SK-N-SH (cell line): ENCODE measurements around the gene FAM107B. TPM values are rescaled to one million over a fixed set of nuclear protein-coding genes. Genes with fewer than 3 reads are reported as not detected.

ENCODE experiments used
- CTCF ChIA-PET: fragments of 300-600, 350-600 bp; formaldehyde crosslinking; extraction: SDS; loops from one replicate; lab custom pipeline; 2021; lab: Yijun Ruan, JAX
- POLR2A ChIA-PET: fragments of 350-600 bp; sonication (Branson Sonifier 250); formaldehyde crosslinking; extraction: SDS; loops from one replicate; lab custom pipeline; 2020; ENCODE audit warnings: antibody characterized with exemption, inconsistent platforms; lab: Yijun Ruan, JAX
- DNase-seq: peaks from one replicate; pipeline ENCODE4 v3.0.0; 2012
- H2AFZ ChIP-seq: fragments of 200-600 bp; sonication (generic); 2 replicates; pipeline ENCODE4 v1.8.1; 2016; ENCODE audit warnings: antibody characterized with exemption, mild to moderate bottlenecking, low read depth
- H3F3A ChIP-seq: fragments of 200-600 bp; sonication (generic); replicated peaks from 2 replicates; pipeline ENCODE3; 2016; ENCODE audit warnings: antibody characterized with exemption, mild to moderate bottlenecking; ENCODE audit not compliant: insufficient read depth
- H3K27ac ChIP-seq, 2 experiments: fragments of 200-500 bp in 1 of 2; fragments of 200-600 bp in 1 of 2; sonication (Bioruptor generic) in 1 of 2; sonication (generic), shearing (Covaris generic) in 1 of 2; 2 replicates each; pipeline versions ENCODE4 v1.5.1 to v1.6.1; 2014 to 2016; ENCODE audit warnings: low read depth in 2 of 2, inconsistent platforms in 1 of 2, low read length in 1 of 2, mild to moderate bottlenecking in 1 of 2, mixed read lengths in 1 of 2
- H3K27me3 ChIP-seq: fragments of 200-600 bp; sonication (generic), shearing (Covaris generic); 2 replicates; pipeline ENCODE4 v1.6.1; 2016; ENCODE audit warnings: mixed run types; ENCODE audit not compliant: insufficient read depth
- H3K36me3 ChIP-seq, 2 experiments: fragments of 200-500 bp in 1 of 2; fragments of 200-600 bp in 1 of 2; sonication (Bioruptor generic) in 1 of 2; sonication (generic) in 1 of 2; replicated peaks in 1 of 2; 2 replicates each; pipeline versions ENCODE3 to v1.5.1; 2014 to 2016; ENCODE audit warnings: low read length in 1 of 2, mild to moderate bottlenecking in 1 of 2; ENCODE audit not compliant: insufficient read depth in 2 of 2, control insufficient read depth in 1 of 2
- H3K4me1 ChIP-seq, 2 experiments: fragments of 200-500 bp in 1 of 2; fragments of 200-600 bp in 1 of 2; sonication (Bioruptor generic) in 1 of 2; sonication (generic), shearing (Covaris generic) in 1 of 2; 2 replicates each; pipeline versions ENCODE4 v1.5.1 to v1.6.1; 2014 to 2016; ENCODE audit warnings: low read depth in 1 of 2, low read length in 1 of 2, mixed run types in 1 of 2; ENCODE audit not compliant: insufficient read depth in 2 of 2, control insufficient read depth in 1 of 2
- H3K4me2 ChIP-seq: fragments of 200-600 bp; sonication (generic), shearing (Covaris generic); 2 replicates; pipeline ENCODE4 v1.6.1; 2017; ENCODE audit warnings: mixed run types
- H3K4me3 ChIP-seq, 2 experiments: fragments of 200-500 bp in 1 of 2; fragments of 200-600 bp in 1 of 2; sonication (Bioruptor generic) in 1 of 2; sonication (generic), shearing (Covaris generic) in 1 of 2; 2 replicates each; pipeline versions ENCODE4 v1.5.1 to v1.8.1; 2014 to 2016; ENCODE audit warnings: low read depth in 2 of 2, inconsistent platforms in 1 of 2, low read length in 1 of 2, mild to moderate bottlenecking in 1 of 2, mixed read lengths in 1 of 2, moderate library complexity in 1 of 2
- H3K79me2 ChIP-seq: fragments of 200-600 bp; sonication (generic); 2 replicates; pipeline ENCODE4 v1.8.1; 2017; ENCODE audit warnings: mild to moderate bottlenecking; ENCODE audit not compliant: insufficient read depth
- H3K9ac ChIP-seq: fragments of 200-600 bp; sonication (generic); 2 replicates; pipeline ENCODE4 v1.6.1; 2017; ENCODE audit warnings: mixed run types
- H3K9me2 ChIP-seq: fragments of 200-600 bp; sonication (generic); 2 replicates; pipeline ENCODE4 v1.6.1; 2017; ENCODE audit warnings: mixed run types
- H3K9me3 ChIP-seq: fragments of 200-600 bp; sonication (generic); 2 replicates; pipeline ENCODE4 v1.6.1; 2017; ENCODE audit warnings: mixed run types, mild to moderate bottlenecking, moderate library complexity
- H4K20me1 ChIP-seq: fragments of 200-600 bp; sonication (generic); 2 replicates; pipeline ENCODE4 v1.6.1; 2017; ENCODE audit warnings: mild to moderate bottlenecking, mixed run types; ENCODE audit not compliant: insufficient read depth
- EZH2phosphoT487 ChIP-seq: fragments of 200-600 bp; sonication (generic); IDR thresholded peaks from 2 replicates; pipeline ENCODE4 v1.6.1; 2017; ENCODE audit warnings: low read depth, mixed run types, mild to moderate bottlenecking, antibody characterized with exemption, moderate library complexity, borderline replicate concordance
- FOSL2 ChIP-seq: IDR thresholded peaks from 2 replicates; pipeline ENCODE4 v1.4.0; 2012; ENCODE audit warnings: low read depth, mild to moderate bottlenecking, moderate library complexity, borderline replicate concordance
- FOXM1 ChIP-seq: IDR thresholded peaks from 2 replicates; pipeline ENCODE4 v1.4.0; 2012; ENCODE audit warnings: low read depth, mild to moderate bottlenecking
- GATA2 ChIP-seq: sonication (generic); formaldehyde crosslinking; IDR thresholded peaks from 2 replicates; pipeline ENCODE4 v1.5.0; 2020; ENCODE audit warnings: mild to moderate bottlenecking, missing genetic modification reagents
- IRF3 ChIP-seq: fragments of 150-350 bp; IDR thresholded peaks from 2 replicates; pipeline ENCODE4 v1.6.1; 2016; ENCODE audit warnings: mild to moderate bottlenecking, low read depth, low read length
- MEF2A ChIP-seq: IDR thresholded peaks from 2 replicates; pipeline ENCODE4 v1.4.0; 2012; ENCODE audit warnings: low read depth, borderline replicate concordance
- NFIC ChIP-seq: IDR thresholded peaks from 2 replicates; pipeline ENCODE4 v1.4.0; 2012; ENCODE audit warnings: borderline replicate concordance
- NRF1 ChIP-seq: IDR thresholded peaks from 2 replicates; pipeline ENCODE4 v1.6.1; 2012; ENCODE audit warnings: low read depth, mild to moderate bottlenecking, low read length
- RAD21 ChIP-seq: IDR thresholded peaks from 2 replicates; pipeline ENCODE4 v1.6.1; 2012; ENCODE audit warnings: mild to moderate bottlenecking, low read length
- RCOR1 ChIP-seq: fragments of 150-350 bp; IDR thresholded peaks from 2 replicates; pipeline ENCODE4 v1.6.1; 2017; ENCODE audit warnings: antibody characterized with exemption, low read length
- RFX5 ChIP-seq: IDR thresholded peaks from 2 replicates; pipeline ENCODE4 v1.6.1; 2012; ENCODE audit warnings: mild to moderate bottlenecking, improper control_type of control experiment, low read length
- RXRA ChIP-seq: IDR thresholded peaks from 2 replicates; pipeline ENCODE4 v1.4.0; 2012; ENCODE audit warnings: low read depth, mild to moderate bottlenecking, borderline replicate concordance
- TCF12 ChIP-seq: IDR thresholded peaks from 2 replicates; pipeline ENCODE4 v1.4.0; 2012
- TEAD4 ChIP-seq: IDR thresholded peaks from 2 replicates; pipeline ENCODE4 v1.4.0; 2012; ENCODE audit warnings: mild to moderate bottlenecking, borderline replicate concordance; ENCODE audit not compliant: insufficient read depth
- USF2 ChIP-seq: fragments of 150-350 bp; IDR thresholded peaks from 2 replicates; pipeline ENCODE4 v1.6.1; 2017; ENCODE audit warnings: antibody characterized with exemption, low read length, low read depth, borderline replicate concordance
- WGBS: methylation state at CpG from one replicate; pipeline ENCODE4 v1.1.6; 2017; ENCODE audit warnings: low lambda C conversion rate; 5-methylcytosine and 5-hydroxymethylcytosine counted together
- polyA plus RNA-seq, 3 experiments: library from polyadenylated mRNA; depleted of rRNA; stranded (reverse); fragments of >200 nt; gene quantifications; 2 replicates each; pipeline ENCODE4 v1.2.3, GENCODE V29; 2012

FAM107B gene
- polyA plus RNA-seq, 1 of the 3 experiments (the other 2 are of a cell fraction) = 1.0 TPM

GRCh38 chr10:14773551-14774213 lies 1.0 kb downstream of the FAM107B start:
- no peak overlapping the region for H2AFZ ChIP-seq
- no peaks in the 10 kb centered on the region for H3K27me3 ChIP-seq
- WGBS = 76% methylated on average over 10 of the region's 10 CpGs
- TF ChIP-seq FOXM1 = no peak
- TF ChIP-seq NFIC = no peak
- TF ChIP-seq MEF2A = no peak
- no peak for TF ChIP-seq RFX5
- TF ChIP-seq NRF1 = no peak
- TF ChIP-seq RXRA = no peak
- no peak for TF ChIP-seq TEAD4
- no peak for TF ChIP-seq EZH2phosphoT487
- no peak for TF ChIP-seq IRF3
- TF ChIP-seq USF2 = no peak
- no peak for TF ChIP-seq FOSL2
- TF ChIP-seq GATA2 (CRISPR knock-in tag) = no peak
- TF ChIP-seq TCF12 = no peak
- TF ChIP-seq RAD21 = no peak
- no peak for TF ChIP-seq RCOR1
- ChIA-PET POLR2A (no interaction called here), CTCF (interaction anchor here (0.6 to 1.3 kb wide), 2 partner anchors 33 to 237 kb away, joined by 3 to 4 read pairs; no protein-coding TSS in a partner anchor)
- no peaks in the 10 kb centered on the region for H3K79me2 ChIP-seq
- H3K4me3 ChIP-seq = no peak overlapping the region
- H3K36me3 ChIP-seq = no peaks in the 10 kb centered on the region
- H3K27ac ChIP-seq = no peak overlapping the region
- no peaks in the 10 kb centered on the region for H3K4me1 ChIP-seq
- H3K9me3 ChIP-seq = no peaks in the 10 kb centered on the region
- H3F3A ChIP-seq = no peaks in the 10 kb centered on the region
- no peaks in the 10 kb centered on the region for H3K9me2 ChIP-seq
- H4K20me1 ChIP-seq = no peaks in the 10 kb centered on the region
- H3K9ac ChIP-seq = no peak overlapping the region
- no peak overlapping the region for H3K4me2 ChIP-seq
- DNase-seq = no peak

- POLR2A ChIA-PET = no interaction called here
- Histone ChIP-seq H3F3A (no peaks in the 10 kb centered on the region), H3K9me2 (no peaks in the 10 kb centered on the region), H3K79me2 (no peaks in the 10 kb centered on the region), H3K9ac (no peak overlapping the region), H2AFZ (no peak overlapping the region), H3K36me3 (no peaks in the 10 kb centered on the region), H3K4me2 (no peak overlapping the region), H4K20me1 (no peaks in the 10 kb centered on the region), H3K4me1 (no peaks in the 10 kb centered on the region)
- 69% methylated on average over 7 of the region's 7 CpGs for WGBS
- no peak for DNase-seq
- TF ChIP-seq TEAD4 (no peak), RAD21 (no peak), USF2 (no peak)
- TF ChIP-seq, all 33 proteins: peak for 0
- Histone ChIP-seq H3K27ac (no peak overlapping the region), H3K27me3 (no peaks in the 10 kb centered on the region), H3K4me3 (no peak overlapping the region), H3K9me3 (no peaks in the 10 kb centered on the region)
- CTCF ChIA-PET = interaction anchor here (1.3 kb wide), 1 partner anchor 235 kb away, joined by 4 read pairs; no protein-coding TSS in a partner anchor
Measured at GRCh38 chr10:14772399-14772798, 2.3 kb downstream of the FAM107B start.
